AG04449 (cell line): ENCODE results near the gene HAUS3.
"Not testable (repeated sequence)": the region's sequence is repeated elsewhere in the genome, so short reads cannot be mapped to it uniquely, and the experiment has no call there.

Experiments
- CTCF ChIA-PET: fragments of 350-600 bp; formaldehyde crosslinking; extraction: SDS; loops from one replicate; lab custom pipeline; 2021; ENCODE audit warnings: antibody characterized with exemption; lab: Yijun Ruan, JAX
- POLR2A ChIA-PET: fragments of 400-600, 350-600 bp; formaldehyde crosslinking; extraction: SDS; loops from one replicate; lab custom pipeline; 2020; ENCODE audit warnings: antibody characterized with exemption, inconsistent platforms; lab: Yijun Ruan, JAX
- DNase-seq: peaks from one replicate; pipeline ENCODE4 v3.0.0-alpha.2; 2010; ENCODE audit warnings: low read depth, low spot score
- H3K4me3 ChIP-seq: 2 replicates; pipeline ENCODE4 v1.5.1; 2011; ENCODE audit warnings: low read depth, mild to moderate bottlenecking, control low read depth, low read length
- TF ChIP-seq, protein P1 (sequence below): IDR thresholded peaks from one replicate; pipeline ENCODE4 v1.5.1; 2011; ENCODE audit warnings: mild to moderate bottlenecking, moderate library complexity, low read length, control low read depth, inconsistent platforms; ENCODE audit not compliant: insufficient read depth; ENCODE audit errors: missing control alignments

HAUS3 gene

DNA sequence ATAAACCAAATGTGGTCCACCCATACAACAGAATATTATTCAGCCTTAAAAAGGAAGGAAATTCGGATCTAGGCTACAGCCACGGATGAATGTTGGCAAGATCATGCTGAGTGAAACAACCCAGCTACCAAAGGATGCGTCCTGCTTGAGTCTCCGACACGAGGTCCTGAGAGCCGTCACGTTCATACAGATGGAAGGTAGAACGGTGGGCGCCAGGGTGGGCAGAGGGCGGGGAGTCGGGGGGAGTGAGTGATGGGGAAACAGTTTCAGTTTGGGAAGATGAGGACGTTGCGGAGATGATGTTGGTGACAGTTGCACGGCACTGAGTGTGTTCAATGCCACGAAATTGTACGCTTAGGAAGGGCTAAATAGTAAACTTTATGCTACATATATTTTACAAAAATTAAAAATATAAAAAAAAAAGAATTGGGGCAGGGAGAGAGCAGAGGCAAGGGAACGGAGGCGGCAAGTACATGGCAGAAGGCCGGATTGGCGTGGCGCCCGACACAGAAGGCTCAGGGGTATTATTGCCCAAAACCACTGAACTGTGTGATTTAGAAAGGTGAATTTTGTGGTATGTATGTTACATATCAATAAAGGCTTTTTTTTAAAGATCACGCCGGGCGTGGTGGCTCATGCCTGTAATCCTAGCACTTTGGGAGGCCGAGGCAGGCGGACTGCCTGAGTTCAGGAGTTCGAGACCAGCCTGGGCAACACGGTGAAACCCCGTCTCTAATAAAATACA, 34.8 kb upstream of the HAUS3 start:
- TF ChIP-seq, protein P1, sequence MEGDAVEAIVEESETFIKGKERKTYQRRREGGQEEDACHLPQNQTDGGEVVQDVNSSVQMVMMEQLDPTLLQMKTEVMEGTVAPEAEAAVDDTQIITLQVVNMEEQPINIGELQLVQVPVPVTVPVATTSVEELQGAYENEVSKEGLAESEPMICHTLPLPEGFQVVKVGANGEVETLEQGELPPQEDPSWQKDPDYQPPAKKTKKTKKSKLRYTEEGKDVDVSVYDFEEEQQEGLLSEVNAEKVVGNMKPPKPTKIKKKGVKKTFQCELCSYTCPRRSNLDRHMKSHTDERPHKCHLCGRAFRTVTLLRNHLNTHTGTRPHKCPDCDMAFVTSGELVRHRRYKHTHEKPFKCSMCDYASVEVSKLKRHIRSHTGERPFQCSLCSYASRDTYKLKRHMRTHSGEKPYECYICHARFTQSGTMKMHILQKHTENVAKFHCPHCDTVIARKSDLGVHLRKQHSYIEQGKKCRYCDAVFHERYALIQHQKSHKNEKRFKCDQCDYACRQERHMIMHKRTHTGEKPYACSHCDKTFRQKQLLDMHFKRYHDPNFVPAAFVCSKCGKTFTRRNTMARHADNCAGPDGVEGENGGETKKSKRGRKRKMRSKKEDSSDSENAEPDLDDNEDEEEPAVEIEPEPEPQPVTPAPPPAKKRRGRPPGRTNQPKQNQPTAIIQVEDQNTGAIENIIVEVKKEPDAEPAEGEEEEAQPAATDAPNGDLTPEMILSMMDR = no peak
- CTCF ChIA-PET = no interaction called here
- no peak overlapping the region for H3K4me3 ChIP-seq
- POLR2A ChIA-PET = no interaction called here
- DNase-seq = no peak

DNA sequence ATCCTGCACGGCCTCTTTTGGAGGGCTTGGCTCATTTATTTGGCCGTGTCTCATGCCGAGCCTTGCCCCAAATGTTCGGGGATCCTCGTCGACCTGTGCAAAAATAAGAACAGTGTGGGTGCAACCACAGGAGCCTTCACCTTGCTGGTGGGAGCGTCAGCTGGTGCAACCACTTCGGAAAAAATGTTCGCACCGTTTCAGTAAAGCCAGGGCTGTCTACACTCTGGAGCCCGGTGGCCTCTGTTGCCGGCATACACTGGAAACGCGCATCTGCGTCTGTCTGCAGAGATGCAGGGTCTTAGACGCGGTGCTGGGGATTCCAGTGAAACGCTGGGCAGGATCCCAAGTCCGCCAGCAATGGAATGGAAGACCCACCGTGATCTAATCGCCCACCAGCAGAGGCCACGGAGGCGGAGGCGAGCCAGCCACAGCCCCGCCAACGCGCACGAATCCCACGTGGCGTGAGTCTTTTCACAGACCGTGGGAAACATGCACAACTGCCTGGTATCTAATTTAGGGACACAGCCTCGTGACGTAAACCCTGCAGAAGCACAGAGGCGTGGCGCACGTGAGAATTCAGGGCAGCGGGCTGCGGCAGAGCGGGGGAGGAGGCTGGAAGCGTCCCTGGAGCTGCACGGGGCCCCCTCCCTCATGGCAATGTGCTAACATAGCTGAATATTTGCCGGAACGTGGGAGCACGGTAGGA, 33.8 kb upstream of the HAUS3 start:
- TF ChIP-seq, protein P1 = no peak
- CTCF ChIA-PET = no interaction called here
- no peak for DNase-seq
- POLR2A ChIA-PET = no interaction called here
- H3K4me3 ChIP-seq = no peak overlapping the region

DNA sequence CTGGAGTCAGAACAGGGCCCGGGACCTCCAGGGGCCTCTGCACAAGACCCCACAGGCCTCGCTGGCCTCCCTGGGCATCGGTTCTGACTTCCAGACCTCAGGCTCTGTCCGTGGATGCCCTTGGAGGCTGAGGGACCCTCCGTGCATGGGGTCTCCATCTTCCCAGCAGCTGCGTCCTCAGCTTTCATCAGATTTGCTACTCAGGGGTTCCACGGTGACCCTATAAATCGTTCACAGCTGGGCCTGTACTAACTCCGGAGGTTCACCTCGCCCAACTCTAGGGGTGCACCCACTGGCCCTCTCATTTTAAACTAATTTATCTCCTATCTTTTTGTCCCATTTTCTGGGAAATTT, 33.1 kb upstream of the HAUS3 start:
- CTCF ChIA-PET, DNase-seq, POLR2A ChIA-PET, H3K4me3 ChIP-seq: not testable (repeated sequence)

DNA sequence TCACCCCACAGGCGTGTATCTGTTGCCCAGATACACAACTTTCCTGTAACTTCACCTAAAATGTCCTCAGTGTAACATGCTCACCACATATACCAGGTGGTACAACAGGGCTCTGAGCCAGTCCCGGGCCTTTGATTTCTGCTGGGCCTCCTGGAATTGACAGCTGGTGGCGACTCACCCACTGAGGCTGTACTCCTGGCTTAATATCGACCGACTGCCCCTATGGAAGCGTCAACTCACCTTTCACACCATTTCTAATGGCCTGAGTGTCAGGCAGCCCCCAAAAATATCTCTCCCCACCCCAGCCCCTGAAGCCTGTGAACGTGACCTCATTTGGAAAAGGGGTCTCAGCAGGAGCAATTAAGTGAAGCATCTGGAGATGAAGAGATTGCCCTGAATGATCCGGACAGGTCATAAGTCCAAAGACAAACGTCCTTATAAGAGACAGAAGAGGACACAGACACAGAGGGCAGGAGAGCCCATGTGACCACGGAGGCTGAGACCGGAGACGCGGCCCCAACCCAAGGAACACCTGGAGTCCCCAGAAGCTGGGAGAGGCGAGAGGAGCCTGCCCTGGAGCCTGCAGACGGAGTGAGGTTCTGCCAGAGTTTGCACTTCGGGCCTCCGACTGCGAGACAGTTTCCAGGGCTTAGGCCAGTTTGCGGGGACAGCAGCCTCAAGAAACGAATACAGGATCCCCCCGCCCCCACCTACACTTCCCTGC, 32.6 kb upstream of the HAUS3 start:
- CTCF ChIA-PET = no interaction called here
- no peak for DNase-seq
- H3K4me3 ChIP-seq = no peak overlapping the region
- POLR2A ChIA-PET = no interaction called here
- TF ChIP-seq, protein P1 = no peak

DNA sequence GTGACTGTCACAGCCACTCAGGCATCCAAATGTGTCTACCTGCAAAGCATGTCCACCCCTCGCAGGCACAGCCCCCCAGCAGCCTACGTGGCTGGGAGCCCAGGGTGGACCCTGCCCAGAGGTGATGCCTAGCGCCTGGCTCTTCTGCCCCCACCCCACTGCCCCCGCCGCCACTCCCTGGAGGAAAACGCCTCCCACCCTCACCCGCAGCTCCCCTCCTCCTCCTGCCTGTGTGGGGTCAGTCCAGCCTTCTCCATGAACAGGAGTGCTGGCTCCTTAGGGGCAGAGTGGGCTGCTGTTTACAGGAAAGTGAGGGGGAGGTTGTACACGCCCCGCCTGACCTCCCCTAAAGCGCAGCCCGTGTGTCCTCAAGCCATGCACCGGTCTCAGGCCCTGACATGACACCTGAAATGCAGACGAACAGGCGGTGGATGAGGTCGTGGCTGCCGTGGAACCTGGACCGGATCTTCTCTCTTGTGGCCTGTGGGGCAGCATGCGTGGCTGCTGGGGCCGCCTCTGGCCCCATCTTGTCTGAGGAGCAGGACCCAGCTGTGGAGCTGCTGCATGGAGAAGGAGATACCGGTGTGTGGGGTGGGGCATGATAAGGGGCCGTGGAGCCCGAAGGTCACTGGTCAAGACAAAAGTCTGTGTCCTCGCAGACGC, 31.9 kb upstream of the HAUS3 start:
- TF ChIP-seq, protein P1 = no peak
- CTCF ChIA-PET = no interaction called here
- DNase-seq = no peak
- H3K4me3 ChIP-seq = no peak overlapping the region
- POLR2A ChIA-PET = no interaction called here

DNA sequence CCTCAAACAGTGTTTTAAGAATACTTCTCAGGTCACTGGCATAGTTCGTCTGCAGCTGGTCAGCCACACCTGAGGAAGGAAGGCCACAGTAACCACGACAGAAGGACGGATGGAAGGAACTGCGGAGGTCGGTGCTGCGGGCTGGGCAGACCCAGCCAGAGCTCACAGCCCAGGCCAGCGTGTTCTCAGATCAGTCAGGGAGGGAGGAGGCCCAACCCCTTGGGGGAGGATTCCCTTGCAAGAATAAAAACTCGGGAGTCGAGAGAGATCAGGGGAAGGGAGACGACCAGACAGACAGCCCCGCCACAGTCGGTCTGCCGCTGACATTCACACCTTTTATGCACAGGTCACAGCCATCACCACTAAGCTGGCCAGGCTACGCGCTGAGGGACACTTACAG, 31.3 kb upstream of the HAUS3 start:
- POLR2A ChIA-PET = no interaction called here
- DNase-seq = no peak
- TF ChIP-seq, protein P1 = no peak
- CTCF ChIA-PET = no interaction called here
- H3K4me3 ChIP-seq = no peak overlapping the region
